Activated B cell treated with CpG ODN at 0.5 μM for 24 hours (primary cell): ENCODE measurements around the gene DENND4A. TPM values are rescaled to one million over a fixed set of nuclear protein-coding genes. Genes with fewer than 3 reads are reported as not detected.

Experiments used
- ATAC-seq: fragments of 200-7000 bp; cut with Tn5 transposase; one replicate; pipeline ENCODE4 v1.10.0; 2021; ENCODE audit warnings: low read depth, mild to moderate bottlenecking, moderate library complexity
- CTCF ChIA-PET: fragments of 350-600 bp; sonication (Branson Sonifier 250); formaldehyde crosslinking; loops from one replicate; lab custom pipeline; 2021; ENCODE audit warnings: antibody characterized with exemption; lab: Charles Lee
- POLR2A ChIA-PET: fragments of 350-600 bp; sonication (Branson Sonifier 250); formaldehyde crosslinking; loops from one replicate; lab custom pipeline; 2021; ENCODE audit warnings: antibody characterized with exemption; lab: Charles Lee
- DNase-seq: peaks from one replicate; pipeline ENCODE4 v3.0.0; 2022
- H3K27ac Mint-ChIP-seq: one replicate; pipeline ENCODE4 v1.8.0; 2020; ENCODE audit warnings: mixed read lengths
- H3K27me3 Mint-ChIP-seq: one replicate; pipeline ENCODE4 v1.8.0; 2021; ENCODE audit warnings: mixed read lengths
- H3K36me3 Mint-ChIP-seq: one replicate; pipeline ENCODE4 v1.8.0; 2021; ENCODE audit warnings: low read depth, mixed read lengths
- H3K4me1 Mint-ChIP-seq: one replicate; pipeline ENCODE4 v1.8.0; 2021; ENCODE audit warnings: mixed read lengths
- H3K4me3 Mint-ChIP-seq: one replicate; pipeline ENCODE4 v1.8.0; 2020; ENCODE audit warnings: mild to moderate bottlenecking, mixed read lengths
- H3K9me3 Mint-ChIP-seq: one replicate; pipeline ENCODE4 v1.8.0; 2020; ENCODE audit warnings: mixed read lengths
- CTCF ChIP-seq: fragments of 200-600 bp; IDR thresholded peaks from one replicate; pipeline ENCODE4 v1.8.0; 2022; ENCODE audit warnings: antibody characterized with exemption, mild to moderate bottlenecking
- intact Hi-C: fragments of 100-400 bp; cut with micrococcal nuclease; formaldehyde crosslinking; loops from one replicate; pipeline ENCODE4 v1.15.1; 2024
- total RNA-seq: library from RNA; stranded (reverse); gene quantifications from 2 replicates; pipeline ENCODE4 v1.2.3, GENCODE V29; 2022

DENND4A gene
- total RNA-seq, 1 donor from 2014 or later, result 166 TPM

- intact Hi-C loops, result no loop called here
- Mint-ChIP-seq H3K36me3 (no peaks in the 10 kb centered on the region), H3K9me3 (no peaks in the 10 kb centered on the region), H3K4me3 (no peak overlapping the region), H3K4me1 (peaks cover 42% of the 10 kb centered on the region), H3K27ac (peak overlapping the region; percentile 67), H3K27me3 (no peaks in the 10 kb centered on the region)
- DNase-seq, result no peak
- no peak for ATAC-seq
- POLR2A ChIA-PET, result interaction anchor here (0.7 to 2.4 kb wide), 5 partner anchors 10 to 1643 kb away, joined by 3 to 8 read pairs (median 4); partner anchors contain the start of gene DENND4A
- TF ChIP-seq CTCF, result no peak
- CTCF ChIA-PET, result no interaction called here
Observed at GRCh38 chr15:65805019-65805745, 13.1 kb upstream of the DENND4A start.

- no peaks in the 10 kb centered on the region for H3K36me3 Mint-ChIP-seq
- peaks cover 37% of the 10 kb centered on the region for H3K4me1 Mint-ChIP-seq
- POLR2A ChIA-PET, result interaction anchor here (0.6 to 2.4 kb wide), 5 partner anchors 9 to 99 kb away, joined by 3 to 8 read pairs (median 3); partner anchors contain the start of gene DENND4A
- ATAC-seq (no peak), DNase-seq (no peak)
- H3K4me3 Mint-ChIP-seq, result no peak overlapping the region
- peak overlapping the region; percentile 61 for H3K27ac Mint-ChIP-seq
- no peaks in the 10 kb centered on the region for H3K9me3 Mint-ChIP-seq
- intact Hi-C loops, result no loop called here
- CTCF ChIA-PET, result no interaction called here
- no peak for TF ChIP-seq CTCF
- no peaks in the 10 kb centered on the region for H3K27me3 Mint-ChIP-seq
Observed at GRCh38 chr15:65804252-65804931, 12.3 kb upstream of the DENND4A start.

GRCh38 chr15:65801229-65801805 lies 9.2 kb upstream of the DENND4A start:
- H3K27me3 Mint-ChIP-seq, result no peaks in the 10 kb centered on the region
- no peak for TF ChIP-seq CTCF
- CTCF ChIA-PET, result no interaction called here
- no peak overlapping the region for H3K27ac Mint-ChIP-seq
- peaks cover 44% of the 10 kb centered on the region for H3K4me1 Mint-ChIP-seq
- no peaks in the 10 kb centered on the region for H3K9me3 Mint-ChIP-seq
- no peak for ATAC-seq
- intact Hi-C loops, result no loop called here
- H3K4me3 Mint-ChIP-seq, result no peak overlapping the region
- POLR2A ChIA-PET, result interaction anchor here (1.2 to 2.0 kb wide), 3 partner anchors 9 to 17 kb away, joined by 3 to 7 read pairs (median 5); partner anchors contain the start of gene DENND4A
- H3K36me3 Mint-ChIP-seq, result no peaks in the 10 kb centered on the region
- DNase-seq, result no peak

- no peaks in the 10 kb centered on the region for H3K9me3 Mint-ChIP-seq
- no peak overlapping the region for H3K4me3 Mint-ChIP-seq
- POLR2A ChIA-PET, result interaction anchor here (1.8 to 12.3 kb wide), 2 partner anchors 23 to 73 kb away, joined by 5 to 201 read pairs; partner anchors contain the start of gene RAB11A
- peaks cover 4% of the 10 kb centered on the region for H3K36me3 Mint-ChIP-seq
- no peak for TF ChIP-seq CTCF
- H3K27me3 Mint-ChIP-seq, result no peaks in the 10 kb centered on the region
- H3K27ac Mint-ChIP-seq, result no peak overlapping the region
- H3K4me1 Mint-ChIP-seq, result peaks cover 54% of the 10 kb centered on the region
- ATAC-seq (no peak), DNase-seq (no peak)
- CTCF ChIA-PET, result no interaction called here
- intact Hi-C loops, result loop anchor here (10.0 kb wide), 1 partner anchor 1702 kb away; the partner anchor contains the start of genes CIAO2A and SNX1
Observed at GRCh38 chr15:65796610-65797078, 4.6 kb upstream of the DENND4A start.
